Peyer's patch (tissue), 4 donors: ENCODE results near the gene L3MBTL3. TPM values are rescaled to one million over a fixed set of nuclear protein-coding genes. Genes with fewer than 3 reads are reported as not detected.
"Not testable (repeated sequence)": the region's sequence is repeated elsewhere in the genome, so short reads cannot be mapped to it uniquely, and the experiment has no call there.

ENCODE experiments used
- DNase-seq, 3 donors: peaks; one replicate each; pipeline ENCODE4 v3.0.0-alpha.2; 2017 to 2019
- H3K27ac ChIP-seq, 4 donors: fragments of 200-600 bp; sonication (generic); one replicate each; pipeline ENCODE4 v1.5.1; 2016 to 2019
- H3K27me3 ChIP-seq, 2 donors: fragments of 200-600 bp; sonication (generic); one replicate each; pipeline ENCODE4 v1.5.1; 2019
- H3K36me3 ChIP-seq, 3 donors: fragments of 200-600 bp; sonication (generic); one replicate each; pipeline ENCODE4 v1.5.1; 2016 to 2019
- H3K4me1 ChIP-seq, 4 donors: fragments of 200-600 bp; sonication (generic); one replicate each; pipeline ENCODE4 v1.5.1; 2016 to 2019
- H3K4me3 ChIP-seq, 4 donors: fragments of 200-600 bp; sonication (generic); 1 replicate in 3 of 4; 2 replicates in 1 of 4; pipeline ENCODE4 v1.5.1; 2016 to 2019; ENCODE audit warnings: mild to moderate bottlenecking in 1 of 4
- H3K9me3 ChIP-seq, 4 donors: fragments of 200-600 bp; sonication (generic); one replicate each; pipeline ENCODE4 v1.5.1; 2016 to 2019; ENCODE audit warnings: mild to moderate bottlenecking in 1 of 4
- POLR2A ChIP-seq, 2 donors: fragments of 450-650 bp; IDR thresholded peaks; one replicate each; pipeline ENCODE4 v1.5.1; 2017; ENCODE audit warnings: antibody characterized with exemption in 2 of 2, mild to moderate bottlenecking in 2 of 2, moderate library complexity in 2 of 2
- total RNA-seq, 4 donors: library from RNA; depleted of rRNA; stranded (reverse); fragments of >200 nt; gene quantifications; one replicate each; pipeline ENCODE4 v1.1.0, GENCODE V29; 2016
- TF ChIP-seq, protein P1 (sequence below), 6 experiments: fragments of 450-650 bp in 4 of 6; fragments of 200-600 bp in 2 of 6; sonication (generic) in 1 of 6; IDR thresholded peaks; one replicate each; pipeline ENCODE4 v1.5.1; 2017 to 2019; ENCODE audit warnings: antibody characterized with exemption in 6 of 6, mild to moderate bottlenecking in 3 of 6, moderate library complexity in 1 of 6

Gene L3MBTL3
- total RNA-seq, 4 donors from 2014 or later: 2.8 to 22.3 (median 7.5) TPM

- no peak overlapping the region for H3K4me3 ChIP-seq
- no peaks in the 10 kb centered on the region for H3K9me3 ChIP-seq
- H3K27ac ChIP-seq: no peak overlapping the region
- H3K36me3 ChIP-seq: no peaks in the 10 kb centered on the region
- no peaks in the 10 kb centered on the region for H3K4me1 ChIP-seq
- H3K27me3 ChIP-seq: no peaks in the 10 kb centered on the region
- TF ChIP-seq, protein P1, sequence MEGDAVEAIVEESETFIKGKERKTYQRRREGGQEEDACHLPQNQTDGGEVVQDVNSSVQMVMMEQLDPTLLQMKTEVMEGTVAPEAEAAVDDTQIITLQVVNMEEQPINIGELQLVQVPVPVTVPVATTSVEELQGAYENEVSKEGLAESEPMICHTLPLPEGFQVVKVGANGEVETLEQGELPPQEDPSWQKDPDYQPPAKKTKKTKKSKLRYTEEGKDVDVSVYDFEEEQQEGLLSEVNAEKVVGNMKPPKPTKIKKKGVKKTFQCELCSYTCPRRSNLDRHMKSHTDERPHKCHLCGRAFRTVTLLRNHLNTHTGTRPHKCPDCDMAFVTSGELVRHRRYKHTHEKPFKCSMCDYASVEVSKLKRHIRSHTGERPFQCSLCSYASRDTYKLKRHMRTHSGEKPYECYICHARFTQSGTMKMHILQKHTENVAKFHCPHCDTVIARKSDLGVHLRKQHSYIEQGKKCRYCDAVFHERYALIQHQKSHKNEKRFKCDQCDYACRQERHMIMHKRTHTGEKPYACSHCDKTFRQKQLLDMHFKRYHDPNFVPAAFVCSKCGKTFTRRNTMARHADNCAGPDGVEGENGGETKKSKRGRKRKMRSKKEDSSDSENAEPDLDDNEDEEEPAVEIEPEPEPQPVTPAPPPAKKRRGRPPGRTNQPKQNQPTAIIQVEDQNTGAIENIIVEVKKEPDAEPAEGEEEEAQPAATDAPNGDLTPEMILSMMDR (IDR thresholded peaks at IDR 0.05): no peak
- no peak for TF ChIP-seq POLR2A (IDR thresholded peaks at IDR 0.05)
- DNase-seq: no peak
Measured at GRCh38 chr6:130148181-130148580, 129.8 kb downstream of the L3MBTL3 start.

DNA sequence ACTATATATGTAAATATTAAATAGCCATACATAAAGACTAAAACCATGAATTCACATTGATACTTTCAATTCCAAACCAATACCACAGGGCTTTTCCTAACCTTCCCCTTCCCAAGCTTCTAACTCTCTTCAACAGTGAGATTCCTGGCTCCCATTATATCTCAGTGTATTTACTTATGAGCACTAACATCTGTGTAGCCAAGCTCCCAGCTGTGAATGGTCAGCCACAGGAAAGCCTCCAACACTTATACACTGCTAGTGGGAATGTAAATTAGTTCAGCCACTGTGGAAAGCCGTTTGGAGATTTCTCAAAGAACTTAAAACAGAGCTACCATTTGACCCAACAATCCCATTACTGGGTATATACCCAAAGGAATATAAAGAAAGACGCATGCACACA, 130.6 kb downstream of the L3MBTL3 start:
- H3K4me3 ChIP-seq, H3K9me3 ChIP-seq, H3K36me3 ChIP-seq, H3K27ac ChIP-seq, H3K27me3 ChIP-seq, H3K4me1 ChIP-seq, DNase-seq: not testable (repeated sequence)

GRCh38 chr6:130150906-130151305, 132.5 kb downstream of the L3MBTL3 start:
- Histone ChIP-seq H3K36me3 (no peaks in the 10 kb centered on the region), H3K27ac (no peak overlapping the region), H3K4me1 (no peaks in the 10 kb centered on the region), H3K4me3 (no peak overlapping the region), H3K9me3 (no peaks in the 10 kb centered on the region), H3K27me3 (no peaks in the 10 kb centered on the region)
- TF ChIP-seq, protein P1 (IDR thresholded peaks at IDR 0.05): no peak
- no peak for TF ChIP-seq POLR2A (IDR thresholded peaks at IDR 0.05)
- no peak for DNase-seq

DNA sequence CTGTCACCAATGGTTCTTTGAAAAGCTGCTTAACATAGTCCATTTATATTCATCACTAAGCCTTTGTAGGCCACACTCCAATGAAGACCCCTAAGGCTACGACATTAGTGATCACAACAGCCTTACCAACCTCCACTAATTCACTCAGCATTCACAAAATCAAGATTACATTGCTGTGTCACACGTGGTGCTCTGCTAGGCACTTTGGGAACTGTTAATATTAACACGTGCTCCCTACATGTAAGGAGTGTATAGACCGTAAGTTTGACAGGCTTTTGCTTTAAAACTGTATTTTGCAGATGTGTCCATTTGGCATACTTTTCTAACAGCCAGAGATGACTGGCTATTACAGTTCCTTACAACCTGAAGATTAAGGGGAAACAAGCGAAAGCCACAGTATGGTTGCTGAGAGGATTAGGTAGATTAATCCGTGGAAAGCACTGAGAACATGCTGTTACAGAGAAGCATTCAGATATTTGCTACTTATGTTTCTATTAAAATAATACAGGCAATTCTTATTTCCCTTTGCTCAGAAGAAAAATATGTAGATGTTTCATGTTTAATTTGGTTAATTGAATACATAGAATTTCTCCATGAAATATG, 134.6 kb downstream of the L3MBTL3 start:
- H3K4me1 ChIP-seq: no peaks in the 10 kb centered on the region
- no peak for DNase-seq

GRCh38 chr6:130156908-130157307, 138.5 kb downstream of the L3MBTL3 start:
- no peaks in the 10 kb centered on the region for H3K9me3 ChIP-seq
- no peaks in the 10 kb centered on the region for H3K36me3 ChIP-seq
- no peak for DNase-seq
- no peaks in the 10 kb centered on the region for H3K4me1 ChIP-seq
- H3K27ac ChIP-seq: no peak overlapping the region
- no peaks in the 10 kb centered on the region for H3K27me3 ChIP-seq
- H3K4me3 ChIP-seq: no peak overlapping the region
- TF ChIP-seq POLR2A (IDR thresholded peaks at IDR 0.05): no peak
- TF ChIP-seq, protein P1 (IDR thresholded peaks at IDR 0.05): no peak

More for the DNA sequence above, 134.6 kb downstream of the L3MBTL3 start:
- H3K36me3 ChIP-seq: no peaks in the 10 kb centered on the region
- no peaks in the 10 kb centered on the region for H3K9me3 ChIP-seq
- H3K27me3 ChIP-seq: no peaks in the 10 kb centered on the region
- TF ChIP-seq, protein P1 (IDR thresholded peaks at IDR 0.05): no peak
- no peak for TF ChIP-seq POLR2A (IDR thresholded peaks at IDR 0.05)
- no peak overlapping the region for H3K4me3 ChIP-seq
- H3K27ac ChIP-seq: no peak overlapping the region

DNA sequence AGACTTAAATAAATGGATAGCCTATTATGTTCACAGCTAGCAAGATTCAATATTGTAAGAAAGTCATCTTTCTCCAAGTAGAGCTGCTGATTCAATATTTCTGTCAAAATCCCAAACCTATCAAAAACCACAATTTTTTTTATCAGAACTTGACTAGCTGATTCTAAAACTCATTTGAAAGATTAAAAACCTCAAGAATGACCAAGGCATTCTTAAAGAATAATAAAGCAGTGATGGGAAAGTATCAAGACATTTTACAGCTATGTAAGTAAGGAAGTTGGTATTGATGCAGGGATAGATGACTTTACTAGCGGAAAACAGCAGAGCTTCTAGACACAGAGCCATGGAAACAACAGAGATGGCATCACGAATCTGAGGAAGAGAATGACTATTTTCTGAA, 139.7 kb downstream of the L3MBTL3 start:
- Histone ChIP-seq H3K36me3 (no peaks in the 10 kb centered on the region), H3K4me3 (no peak overlapping the region), H3K27me3 (no peaks in the 10 kb centered on the region), H3K4me1 (no peaks in the 10 kb centered on the region), H3K9me3 (no peaks in the 10 kb centered on the region), H3K27ac (no peak overlapping the region)
- TF ChIP-seq, protein P1 (IDR thresholded peaks at IDR 0.05): no peak
- no peak for TF ChIP-seq POLR2A (IDR thresholded peaks at IDR 0.05)
- DNase-seq: no peak
